Ascending aorta (tissue), 2 donors: ENCODE results near the gene RBMS3. TPM values are rescaled to one million over a fixed set of nuclear protein-coding genes. Genes with fewer than 3 reads are reported as not detected.

Experiments
- DNase-seq, 2 donors: peaks; one replicate each; pipeline ENCODE4 v3.0.0-alpha.2; 2019; ENCODE audit warnings: low spot score in 2 of 2
- H3K27ac ChIP-seq, 2 donors: fragments of 200-600 bp; sonication (generic); one replicate each; pipeline ENCODE4 v1.5.1; 2016 to 2017; ENCODE audit warnings: mild to moderate bottlenecking in 1 of 2
- H3K27me3 ChIP-seq: fragments of 200-600 bp; sonication (generic); one replicate; pipeline ENCODE4 v1.5.1; 2017
- H3K36me3 ChIP-seq, 2 donors: fragments of 200-600 bp; sonication (generic); one replicate each; pipeline ENCODE4 v1.5.1; 2016
- H3K4me1 ChIP-seq, 2 donors: fragments of 200-600 bp; sonication (generic); one replicate each; pipeline ENCODE4 v1.5.1; 2016 to 2017; ENCODE audit warnings: mild to moderate bottlenecking in 1 of 2
- H3K4me3 ChIP-seq, 2 donors: fragments of 200-600 bp; sonication (generic); one replicate each; pipeline ENCODE4 v1.5.1; 2016 to 2017; ENCODE audit warnings: mild to moderate bottlenecking in 1 of 2
- H3K9me3 ChIP-seq, 2 donors: fragments of 200-600 bp; sonication (generic); one replicate each; pipeline ENCODE4 v1.5.1; 2016
- intact Hi-C: fragments of 100-400 bp; cut with DNase I; formaldehyde crosslinking; loops from one replicate; pipeline ENCODE4 v1.15.1; 2023
- total RNA-seq: library from RNA; depleted of rRNA; stranded (reverse); fragments of >200 nt; gene quantifications from one replicate; pipeline ENCODE4 v1.1.0, GENCODE V29; 2016
- TF ChIP-seq, protein P1 (sequence below), 3 experiments: fragments of 200-600 bp in 2 of 3; fragments of 450-650 bp in 1 of 3; sonication (generic) in 2 of 3; IDR thresholded peaks; one replicate each; pipeline ENCODE4 v1.5.1; 2016 to 2019; ENCODE audit warnings: antibody characterized with exemption in 3 of 3, mild to moderate bottlenecking in 1 of 3, moderate library complexity in 1 of 3

RBMS3 gene
- total RNA-seq, 1 donor from 2014 or later = 65.8 TPM

DNA sequence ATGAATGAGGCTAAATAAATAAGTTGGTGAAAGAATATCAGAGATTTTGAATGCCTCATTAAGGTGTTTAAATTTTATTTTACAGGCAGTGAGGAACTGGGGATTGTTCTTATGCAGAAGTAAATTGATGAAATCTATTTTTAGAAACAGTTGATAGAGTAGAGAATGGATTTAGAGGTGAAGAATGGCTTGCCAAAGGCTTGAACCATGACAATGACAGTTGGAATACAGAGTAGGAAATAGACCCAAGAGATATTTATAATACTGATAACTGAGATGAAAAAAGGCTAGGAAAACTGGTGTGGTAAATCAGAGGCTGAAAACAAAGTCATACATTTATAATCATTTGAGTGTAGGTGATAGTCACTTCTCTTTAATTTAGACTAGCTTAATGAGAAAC lies 39.0 kb upstream of the RBMS3 start:
- intact Hi-C loops = no loop called here
- TF ChIP-seq, protein P1, sequence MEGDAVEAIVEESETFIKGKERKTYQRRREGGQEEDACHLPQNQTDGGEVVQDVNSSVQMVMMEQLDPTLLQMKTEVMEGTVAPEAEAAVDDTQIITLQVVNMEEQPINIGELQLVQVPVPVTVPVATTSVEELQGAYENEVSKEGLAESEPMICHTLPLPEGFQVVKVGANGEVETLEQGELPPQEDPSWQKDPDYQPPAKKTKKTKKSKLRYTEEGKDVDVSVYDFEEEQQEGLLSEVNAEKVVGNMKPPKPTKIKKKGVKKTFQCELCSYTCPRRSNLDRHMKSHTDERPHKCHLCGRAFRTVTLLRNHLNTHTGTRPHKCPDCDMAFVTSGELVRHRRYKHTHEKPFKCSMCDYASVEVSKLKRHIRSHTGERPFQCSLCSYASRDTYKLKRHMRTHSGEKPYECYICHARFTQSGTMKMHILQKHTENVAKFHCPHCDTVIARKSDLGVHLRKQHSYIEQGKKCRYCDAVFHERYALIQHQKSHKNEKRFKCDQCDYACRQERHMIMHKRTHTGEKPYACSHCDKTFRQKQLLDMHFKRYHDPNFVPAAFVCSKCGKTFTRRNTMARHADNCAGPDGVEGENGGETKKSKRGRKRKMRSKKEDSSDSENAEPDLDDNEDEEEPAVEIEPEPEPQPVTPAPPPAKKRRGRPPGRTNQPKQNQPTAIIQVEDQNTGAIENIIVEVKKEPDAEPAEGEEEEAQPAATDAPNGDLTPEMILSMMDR (IDR thresholded peaks at IDR 0.05) = no peak
- Histone ChIP-seq H3K27ac (no peak overlapping the region), H3K9me3 (no peaks in the 10 kb centered on the region), H3K4me1 (no peaks in the 10 kb centered on the region), H3K27me3 (no peaks in the 10 kb centered on the region), H3K4me3 (no peak overlapping the region), H3K36me3 (no peaks in the 10 kb centered on the region)
- no peak for DNase-seq

DNA sequence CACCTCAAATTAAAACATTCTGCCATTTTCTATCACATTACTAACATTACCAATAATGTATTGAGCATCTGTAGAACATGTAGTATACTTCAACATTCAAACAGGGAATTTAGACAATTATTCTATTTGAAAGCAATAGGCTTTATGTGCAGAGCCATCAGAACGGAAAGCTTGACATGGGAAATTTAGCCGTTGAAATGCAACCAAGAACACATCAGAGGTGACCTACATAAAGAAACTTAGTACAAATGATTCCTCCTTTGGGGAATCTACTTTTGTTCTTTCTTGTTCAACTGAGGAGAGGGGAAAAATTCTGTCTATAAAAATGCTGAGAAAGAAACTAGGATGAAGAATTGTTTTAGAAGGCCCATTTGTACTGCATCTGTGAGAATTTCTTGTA lies 38.6 kb upstream of the RBMS3 start:
- no peak for DNase-seq

GRCh38 chr3:29245441-29245840 lies 35.4 kb upstream of the RBMS3 start:
- H3K9me3 ChIP-seq = no peaks in the 10 kb centered on the region
- no peaks in the 10 kb centered on the region for H3K27me3 ChIP-seq
- no peak for DNase-seq
- H3K36me3 ChIP-seq = no peaks in the 10 kb centered on the region
- H3K4me1 ChIP-seq = no peaks in the 10 kb centered on the region
- H3K27ac ChIP-seq = no peak overlapping the region
- H3K4me3 ChIP-seq = no peak overlapping the region
- TF ChIP-seq, protein P1 (IDR thresholded peaks at IDR 0.05) = no peak
- intact Hi-C loops = no loop called here

More for the DNA sequence above, 38.6 kb upstream of the RBMS3 start:
- Histone ChIP-seq H3K27me3 (no peaks in the 10 kb centered on the region), H3K9me3 (no peaks in the 10 kb centered on the region), H3K27ac (no peak overlapping the region), H3K4me3 (no peak overlapping the region), H3K4me1 (no peaks in the 10 kb centered on the region), H3K36me3 (no peaks in the 10 kb centered on the region)
- TF ChIP-seq, protein P1 (IDR thresholded peaks at IDR 0.05) = no peak
- intact Hi-C loops = no loop called here

- Histone ChIP-seq H3K4me3 (no peak overlapping the region), H3K27me3 (no peaks in the 10 kb centered on the region), H3K36me3 (no peaks in the 10 kb centered on the region), H3K4me1 (no peaks in the 10 kb centered on the region), H3K27ac (no peak overlapping the region), H3K9me3 (no peaks in the 10 kb centered on the region)
- DNase-seq = no peak
- TF ChIP-seq, protein P1 (IDR thresholded peaks at IDR 0.05) = no peak
- intact Hi-C loops = no loop called here
Observed at GRCh38 chr3:29247088-29247745, 33.7 kb upstream of the RBMS3 start.

DNA sequence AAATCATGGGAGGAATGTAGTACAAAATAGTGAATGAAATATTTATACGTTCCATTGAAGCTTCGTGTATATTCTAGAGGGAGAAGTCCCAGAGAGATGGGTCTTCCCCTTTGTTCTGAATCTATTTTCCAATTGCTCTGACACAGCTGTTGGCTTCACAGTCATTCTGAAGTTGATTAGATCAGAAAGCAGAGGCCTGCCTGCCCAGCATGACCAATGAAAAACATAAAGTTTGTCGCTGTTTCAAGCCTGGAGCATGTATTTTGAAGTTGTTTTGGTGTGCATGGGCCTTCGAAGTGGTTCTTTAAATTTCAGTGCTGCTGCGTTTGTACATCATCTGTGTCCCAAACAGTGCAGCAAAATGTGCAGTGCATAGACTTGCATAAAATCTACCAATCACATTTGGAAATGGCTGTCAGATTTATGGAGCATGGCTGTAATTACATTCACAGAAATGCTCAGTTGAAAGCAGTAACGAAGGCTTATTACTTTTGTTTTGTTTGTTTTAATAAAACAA lies 31.0 kb upstream of the RBMS3 start:
- Histone ChIP-seq H3K4me1 (no peaks in the 10 kb centered on the region), H3K27ac (no peak overlapping the region), H3K27me3 (no peaks in the 10 kb centered on the region), H3K4me3 (no peak overlapping the region), H3K36me3 (no peaks in the 10 kb centered on the region), H3K9me3 (no peaks in the 10 kb centered on the region)
- intact Hi-C loops = no loop called here
- TF ChIP-seq, protein P1 (IDR thresholded peaks at IDR 0.05) = no peak
- DNase-seq = no peak
